OCI-LY7 (cell line): ENCODE measurements around the gene MRPS12.
"Not testable (repeated sequence)": the region's sequence is repeated elsewhere in the genome, so short reads cannot be mapped to it uniquely, and the experiment has no call there.

Source experiments
- CTCF ChIP-seq: fragments of 200-600 bp; sonication (generic); conservative IDR thresholded peaks from 2 replicates; pipeline ENCODE4 v1.5.1; 2014; ENCODE audit warnings: mild to moderate bottlenecking, antibody characterized with exemption, low read length, moderate library complexity, mixed read lengths
- EZH2phosphoT487 ChIP-seq: fragments of 200-600 bp; sonication (generic); IDR thresholded peaks from 2 replicates; pipeline ENCODE4 v1.6.1; 2018; ENCODE audit warnings: low read depth, borderline replicate concordance, mild to moderate bottlenecking, mixed run types, antibody characterized with exemption, low read length, moderate library complexity, mixed read lengths

- TF ChIP-seq CTCF, EZH2phosphoT487: not testable (repeated sequence)
Observed at GRCh38 chr19:38966149-38966548, 35.4 kb downstream of the MRPS12 start.
